CD4-positive, alpha-beta T cell treated with Interleukin-17A for 4 hours (primary cell): ENCODE data around the gene YLPM1.

Experiments
- DNase-seq: peaks from one replicate; pipeline ENCODE4 v3.0.0-alpha.2; 2020; ENCODE audit warnings: mixed read lengths

The YLPM1 gene

GRCh38 chr14:74879427-74880182 is 116.5 kb downstream of the YLPM1 start:
- no peak for DNase-seq

GRCh38 chr14:74881431-74882102 is 118.5 kb downstream of the YLPM1 start, which contains the start of gene DLST:
TSS of gene DLST (plus strand) at chr14:74881916. CDS start at chr14:74881954, 38 bp downstream.
- DNase-seq: peak; percentile 87

GRCh38 chr14:74882103-74882920 is 119.2 kb downstream of the YLPM1 start:
- DNase-seq: peak; percentile 68
